Hypothalamus (tissue), 51 donors: ENCODE results near the gene PPP1R3C.
A peak's percentile ranks its signal among the peaks of the same experiment; 100 is the strongest.

Source experiments
- DNase-seq, 51 donors: peaks; one replicate each; lab custom pipeline; 2025; lab: John Stamatoyannopoulos, UW

PPP1R3C gene

DNA sequence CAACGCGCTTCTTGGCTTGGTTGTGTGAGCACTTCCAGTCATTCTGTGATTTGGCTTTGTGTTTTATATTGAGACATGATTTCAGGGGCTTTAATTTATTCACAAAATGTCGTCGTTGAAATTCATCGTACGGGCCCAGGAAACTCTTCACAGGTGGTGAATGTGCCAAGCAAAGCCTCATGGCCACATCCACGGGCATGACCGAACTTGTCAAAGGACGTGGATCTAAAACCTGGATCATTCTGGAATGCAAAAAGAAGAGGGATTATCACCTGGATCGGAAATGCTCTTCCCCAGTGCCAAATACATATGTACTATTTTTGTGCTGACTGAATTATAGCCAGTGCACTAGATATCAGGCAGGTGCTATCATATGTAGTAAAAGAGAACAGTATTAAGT, 2.2 kb downstream of the PPP1R3C start:
- no peak for DNase-seq

- DNase-seq, result no peak
These were observed 2.9 kb downstream of the PPP1R3C start for GRCh38 chr10:91629715-91630549.

- no peak for DNase-seq
These were observed 4.5 kb downstream of the PPP1R3C start for GRCh38 chr10:91628383-91628782.

- peak in 1 of 51 donors; percentile 7 for DNase-seq
These were observed 5.3 kb downstream of the PPP1R3C start for GRCh38 chr10:91627344-91628102.

GRCh38 chr10:91626936-91627335, 5.9 kb downstream of the PPP1R3C start:
- DNase-seq, result no peak

GRCh38 chr10:91624633-91625032, 8.2 kb downstream of the PPP1R3C start:
- no peak for DNase-seq

- DNase-seq, result no peak
These were observed 10.3 kb downstream of the PPP1R3C start for GRCh38 chr10:91622601-91623000.

DNA sequence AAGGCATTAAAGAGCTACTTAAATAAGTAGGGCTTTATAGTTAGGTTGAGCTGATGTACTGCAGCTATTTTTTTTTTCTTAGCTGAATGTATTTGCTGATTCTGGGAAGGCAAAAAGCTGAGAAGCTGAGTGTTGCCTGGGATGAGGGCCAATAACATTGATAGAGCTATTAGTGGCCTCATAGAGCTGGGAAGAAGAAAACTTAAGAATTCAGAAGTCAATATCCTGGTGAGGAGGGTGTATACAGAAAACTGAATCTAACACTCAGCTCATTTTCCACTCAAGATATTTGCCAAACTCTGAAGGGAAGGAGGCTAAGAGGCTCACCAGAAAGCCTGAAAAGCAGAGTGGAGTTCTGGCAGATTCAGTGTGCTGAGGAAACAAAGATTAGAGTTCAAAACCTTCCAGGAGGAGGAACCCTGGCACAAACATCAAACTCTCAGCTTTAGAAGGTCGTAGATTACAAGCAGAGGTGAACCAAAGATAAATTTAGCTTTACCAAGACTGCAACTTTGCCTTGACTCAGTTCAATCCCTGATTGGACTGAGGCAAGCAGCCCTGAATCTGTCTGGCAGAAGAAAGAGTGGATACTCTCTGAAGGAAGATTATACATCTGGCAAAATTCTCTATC, 11.3 kb downstream of the PPP1R3C start:
- no peak for DNase-seq

- no peak for DNase-seq
These were observed 15.7 kb downstream of the PPP1R3C start for GRCh38 chr10:91617072-91617609.

- no peak for DNase-seq
These were observed 16.7 kb downstream of the PPP1R3C start for GRCh38 chr10:91616137-91616536.

GRCh38 chr10:91614225-91614624, 18.6 kb downstream of the PPP1R3C start:
- no peak for DNase-seq

GRCh38 chr10:91613411-91614187, 19.3 kb downstream of the PPP1R3C start:
- DNase-seq, result no peak

DNA sequence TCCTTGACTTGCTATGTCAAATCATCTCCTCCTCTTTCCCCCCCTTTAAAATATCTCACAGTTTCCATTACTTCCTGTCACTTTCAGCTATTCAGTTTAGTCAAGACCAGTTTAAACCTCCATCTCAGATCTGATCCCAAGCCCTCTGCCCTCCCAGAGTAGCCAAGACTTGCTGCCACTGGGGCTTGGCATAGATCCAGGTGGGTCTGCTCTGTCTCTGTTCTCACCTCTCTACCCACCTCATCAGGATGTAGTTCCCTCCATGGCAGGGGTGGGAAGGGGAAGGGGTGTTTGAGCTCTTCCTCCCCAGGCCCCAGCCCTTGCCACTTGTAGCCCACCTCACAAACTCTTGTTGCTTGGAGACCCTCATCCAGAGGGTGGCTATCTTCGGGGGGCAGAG, 22.0 kb downstream of the PPP1R3C start:
- no peak for DNase-seq

- no peak for DNase-seq
These were observed 22.4 kb downstream of the PPP1R3C start for GRCh38 chr10:91610444-91610843.

DNA sequence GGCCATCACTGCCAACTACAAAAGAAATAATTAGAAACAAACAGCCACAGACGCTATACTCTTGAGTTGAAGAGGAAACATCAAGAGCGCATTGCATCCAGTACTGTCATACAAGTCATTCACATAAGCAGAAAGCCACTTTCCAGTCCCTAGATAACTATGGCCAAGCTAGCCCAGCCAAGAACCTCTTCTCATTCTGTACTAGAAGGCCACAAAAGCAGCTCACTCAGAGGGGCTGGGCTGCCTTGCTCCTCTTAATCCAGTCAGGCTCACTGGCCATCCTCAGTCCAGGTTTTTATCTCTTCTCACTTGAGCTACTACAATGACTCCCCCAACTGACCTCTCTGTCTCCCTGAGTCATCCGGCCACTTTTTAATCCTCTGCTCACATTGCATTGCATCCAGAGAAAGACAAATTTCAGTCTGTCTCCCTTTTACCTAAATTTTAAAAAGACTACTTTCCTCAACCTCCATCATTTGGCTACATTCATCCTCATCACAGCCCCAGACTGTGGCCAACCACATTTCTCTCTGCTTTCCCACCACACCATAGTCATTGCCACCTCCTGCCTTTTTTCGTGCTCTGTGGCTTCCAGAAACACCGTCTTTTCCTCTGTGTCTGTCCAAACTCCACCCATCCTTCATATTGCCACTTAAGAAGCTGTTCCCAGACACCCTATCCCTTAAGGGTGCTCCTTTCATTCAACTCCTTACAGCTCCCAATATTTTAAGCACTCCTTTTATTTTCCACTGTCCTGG, 25.0 kb downstream of the PPP1R3C start:
- DNase-seq, result no peak

DNA sequence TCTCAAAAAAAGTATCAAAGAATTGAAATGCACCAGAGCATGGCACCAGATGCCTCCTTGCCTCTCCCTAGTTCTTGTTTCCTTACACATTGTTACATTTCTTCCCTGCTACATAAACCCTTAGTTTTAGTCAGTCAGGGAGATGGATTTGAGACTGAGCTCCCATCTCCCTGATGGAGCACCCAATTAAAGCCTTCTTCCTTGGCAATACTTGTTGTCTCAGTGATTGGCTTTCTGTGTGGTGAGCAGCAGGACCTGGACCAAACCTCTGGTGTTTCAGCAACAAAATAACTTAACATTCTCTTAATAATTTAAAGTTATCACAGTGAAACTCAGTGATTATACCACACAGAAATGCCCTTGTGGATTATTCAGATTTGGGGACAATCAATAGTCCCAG, 26.9 kb downstream of the PPP1R3C start:
- DNase-seq, result no peak

- no peak for DNase-seq
These were observed 28.0 kb downstream of the PPP1R3C start for GRCh38 chr10:91604553-91605534.

- no peak for DNase-seq
These were observed 28.9 kb downstream of the PPP1R3C start for GRCh38 chr10:91603931-91604331.
